ENCODE measurements around the gene PSMD12. TPM values are rescaled to one million over a fixed set of nuclear protein-coding genes. Genes with fewer than 3 reads are reported as not detected.

The PSMD12 gene
- total and polyA plus RNA-seq, 2 donors from 2014 or later = 26.0 to 46.0 TPM

- intact Hi-C loops (cut with DNase I) = loop anchor here (5.0 kb wide), 1 partner anchor 313 kb away; no protein-coding TSS in a partner anchor
- Histone ChIP-seq H3K9ac (ENCODE audit: low read length in 3 of 3) (peak overlapping the region; percentile 27 to 91 (median 39)), H3K4me3 (ENCODE audit: low read length in 3 of 3) (peak overlapping the region; percentile 46 to 71 (median 52)), H3K9me3 (ENCODE audit: control insufficient read depth in 2 of 3, insufficient read depth in 1 of 3, low read length in 3 of 3) (no peaks in the 10 kb centered on the region), H3K4me1 (ENCODE audit: control insufficient read depth in 2 of 3, insufficient read depth in 2 of 3, low read depth in 1 of 3, low read length in 3 of 3) (peaks cover 3 to 12% (median 10%) of the 10 kb centered on the region in 3 donors), H3K36me3 (ENCODE audit: control insufficient read depth in 2 of 3, insufficient read depth in 3 of 3, low read length in 3 of 3) (no peaks in the 10 kb centered on the region), H3K27me3 (ENCODE audit: control insufficient read depth, insufficient read depth, low read length) (no peaks in the 10 kb centered on the region), H3K27ac (ENCODE audit: low read depth in 2 of 2, low read length in 2 of 2) (peak overlapping the region; percentile 71 to 80)
- DNase-seq (no peak), FAIRE-seq (no peak)
- no peak for TF ChIP-seq CTCF (IDR thresholded peaks at IDR 0.05; ENCODE audit: borderline replicate concordance, extremely low read depth, insufficient read depth)
Measured at GRCh38 chr17:67379251-67379630, 12.9 kb upstream of the PSMD12 start.

- Histone ChIP-seq H3K9me3 (ENCODE audit: control insufficient read depth in 2 of 3, insufficient read depth in 1 of 3, low read length in 3 of 3) (no peaks in the 10 kb centered on the region), H3K4me1 (ENCODE audit: control insufficient read depth in 2 of 3, insufficient read depth in 2 of 3, low read depth in 1 of 3, low read length in 3 of 3) (peaks cover 3 to 12% (median 10%) of the 10 kb centered on the region in 3 donors), H3K27me3 (ENCODE audit: control insufficient read depth, insufficient read depth, low read length) (no peaks in the 10 kb centered on the region), H3K36me3 (ENCODE audit: control insufficient read depth in 2 of 3, insufficient read depth in 3 of 3, low read length in 3 of 3) (no peaks in the 10 kb centered on the region), H3K27ac (ENCODE audit: low read depth in 2 of 2, low read length in 2 of 2) (peak overlapping the region; percentile 71 to 95), H3K9ac (ENCODE audit: low read length in 3 of 3) (peak overlapping the region; percentile 27 to 91 (median 59)), H3K4me3 (ENCODE audit: low read length in 3 of 3) (peak overlapping the region; percentile 46 to 71 (median 52))
- DNase-seq (peak; percentile 84 to 92 (median 88)), FAIRE-seq (no peak)
- intact Hi-C loops (cut with DNase I) = loop anchor here (5.0 kb wide), 1 partner anchor 314 kb away; no protein-coding TSS in a partner anchor
- peak; percentile 91 for TF ChIP-seq CTCF (IDR thresholded peaks at IDR 0.05; ENCODE audit: borderline replicate concordance, extremely low read depth, insufficient read depth)
Measured at GRCh38 chr17:67378454-67379250, 12.3 kb upstream of the PSMD12 start.

- intact Hi-C loops (cut with DNase I) = loop anchor here (5.0 kb wide), 1 partner anchor 315 kb away; no protein-coding TSS in a partner anchor
- no peaks in the 10 kb centered on the region for H3K9me3 ChIP-seq (ENCODE audit: control insufficient read depth in 2 of 3, insufficient read depth in 1 of 3, low read length in 3 of 3)
- DNase-seq (peak; percentile 68 to 89 (median 78)), FAIRE-seq (no peak)
- peak overlapping the region; percentile 55 to 71 (median 66) for H3K4me3 ChIP-seq (ENCODE audit: low read length in 3 of 3)
- H3K27ac ChIP-seq (ENCODE audit: low read depth in 2 of 2, low read length in 2 of 2) = peak overlapping the region; percentile 69 to 95
- H3K4me1 ChIP-seq (ENCODE audit: control insufficient read depth in 2 of 3, insufficient read depth in 2 of 3, low read depth in 1 of 3, low read length in 3 of 3) = peaks cover 3 to 12% (median 10%) of the 10 kb centered on the region in 3 donors
- no peaks in the 10 kb centered on the region for H3K27me3 ChIP-seq (ENCODE audit: control insufficient read depth, insufficient read depth, low read length)
- H3K36me3 ChIP-seq (ENCODE audit: control insufficient read depth in 2 of 3, insufficient read depth in 3 of 3, low read length in 3 of 3) = no peaks in the 10 kb centered on the region
- peak overlapping the region; percentile 30 to 86 (median 59) for H3K9ac ChIP-seq (ENCODE audit: low read length in 3 of 3)
- TF ChIP-seq CTCF (IDR thresholded peaks at IDR 0.05; ENCODE audit: borderline replicate concordance, extremely low read depth, insufficient read depth) = peak; percentile 13
Measured at GRCh38 chr17:67377488-67378453, 11.4 kb upstream of the PSMD12 start.
